Epithelial cell of prostate (primary cell): ENCODE measurements around the gene LTBP1.
A peak's percentile ranks its signal among the peaks of the same experiment; 100 is the strongest.

Experiments used
- DNase-seq: peaks from one replicate; pipeline ENCODE4 v3.0.0-alpha.2; 2011; ENCODE audit warnings: low read depth, low spot score
- H3K27ac ChIP-seq: fragments of 450-650 bp; 2 replicates; pipeline ENCODE4 v1.5.1; 2017; ENCODE audit warnings: mild to moderate bottlenecking

LTBP1 gene

DNA sequence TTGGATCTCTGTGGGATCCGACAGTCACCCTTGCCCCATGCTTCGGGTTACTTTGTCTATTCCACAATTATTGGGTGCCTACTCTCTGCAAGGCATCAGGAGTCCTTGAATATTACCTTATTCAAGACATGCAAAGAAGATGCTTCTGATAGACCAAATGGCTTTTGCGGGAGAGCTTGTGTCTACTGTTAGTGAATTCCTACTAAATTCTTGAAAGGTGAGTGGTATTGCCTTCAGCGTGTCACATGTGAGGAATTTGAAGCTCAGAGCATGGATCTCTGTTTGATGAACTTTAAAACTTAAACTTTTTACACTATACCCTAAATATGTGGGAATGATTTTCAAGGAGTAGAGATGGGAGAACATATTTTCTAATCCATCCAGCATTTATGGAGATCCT, 184.4 kb downstream of the LTBP1 start:
- no peak for DNase-seq
- no peak overlapping the region for H3K27ac ChIP-seq

DNA sequence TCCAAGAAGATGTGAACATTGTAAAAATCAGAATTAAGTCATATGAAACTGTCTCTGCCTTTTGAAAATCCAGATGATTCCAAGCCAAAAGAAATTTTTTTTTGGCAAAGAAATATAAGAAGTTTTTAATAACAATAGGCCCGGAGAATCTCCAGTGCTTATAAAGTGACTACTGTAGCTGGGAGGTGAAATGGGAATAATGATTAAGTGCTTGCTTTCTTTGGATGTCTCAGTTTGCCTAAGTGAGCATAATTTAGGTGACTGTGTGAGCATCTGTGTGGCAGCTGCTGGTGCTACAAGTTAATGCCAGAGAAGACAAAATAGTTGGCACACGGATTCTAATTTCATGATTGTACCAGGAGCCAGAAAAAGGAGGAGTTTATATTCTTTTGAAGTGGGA, 185.0 kb downstream of the LTBP1 start:
- no peak overlapping the region for H3K27ac ChIP-seq

DNA sequence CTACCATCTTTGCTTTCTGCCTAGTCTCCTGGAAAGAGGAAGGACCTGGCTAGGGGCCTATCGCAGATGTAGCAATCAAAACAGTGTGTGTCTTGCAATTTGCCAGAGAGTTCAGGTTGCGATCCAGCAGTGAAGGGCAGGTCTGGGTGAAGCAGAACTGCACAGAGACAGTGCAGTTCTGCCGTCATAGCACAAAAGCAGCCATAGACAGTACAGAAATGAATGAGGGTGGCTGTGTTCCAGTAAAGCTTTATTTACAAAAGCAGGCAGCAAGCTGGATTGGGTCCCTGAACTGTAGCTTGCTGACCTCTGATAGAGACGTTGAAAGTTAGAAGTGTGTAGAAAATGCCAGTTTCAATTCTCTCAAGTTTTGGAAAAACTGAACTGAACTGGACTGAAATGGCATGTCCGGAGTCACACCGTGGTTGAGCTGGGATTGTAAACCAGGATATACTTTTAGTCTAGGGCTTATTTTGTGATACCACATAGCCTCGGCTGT, 186.8 kb downstream of the LTBP1 start:
- DNase-seq: no peak
- peak overlapping the region; percentile 34 for H3K27ac ChIP-seq

More for the DNA sequence above, 185.0 kb downstream of the LTBP1 start:
- DNase-seq: no peak

DNA sequence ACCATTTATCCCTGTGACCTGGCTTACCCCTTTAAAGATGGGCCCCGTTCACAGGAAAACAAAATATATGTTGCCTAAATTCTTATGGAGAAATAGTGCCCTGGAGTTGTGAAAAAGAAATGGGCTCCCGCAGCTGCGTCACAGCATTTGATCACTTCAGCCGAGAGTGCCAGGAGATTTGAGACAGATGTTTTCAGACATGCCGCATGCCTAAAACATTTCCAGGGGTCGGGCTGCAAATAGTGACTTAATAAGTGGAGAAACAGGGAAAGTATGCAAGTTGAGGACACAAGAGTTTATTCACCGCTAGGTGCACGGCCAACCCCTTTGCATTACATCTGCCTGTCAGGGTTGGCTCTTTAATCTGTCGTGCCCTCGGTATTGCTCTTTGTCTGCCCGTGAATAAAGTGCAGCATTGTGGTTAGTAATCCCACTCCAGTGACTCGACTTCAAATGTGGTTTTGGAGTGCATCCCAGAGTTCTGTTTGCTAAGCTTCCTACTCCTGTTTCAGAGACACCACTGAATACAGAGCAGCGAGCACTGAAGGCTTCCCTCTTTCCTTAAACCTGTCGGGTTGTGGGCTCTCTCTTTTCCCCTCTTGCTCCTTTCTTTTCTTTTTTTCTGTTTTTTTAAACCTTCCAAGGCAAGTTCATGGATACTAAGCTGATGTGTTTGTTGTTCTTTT, 187.5 kb downstream of the LTBP1 start:
- peak overlapping the region; percentile 34 for H3K27ac ChIP-seq
- peak; percentile 77 for DNase-seq

DNA sequence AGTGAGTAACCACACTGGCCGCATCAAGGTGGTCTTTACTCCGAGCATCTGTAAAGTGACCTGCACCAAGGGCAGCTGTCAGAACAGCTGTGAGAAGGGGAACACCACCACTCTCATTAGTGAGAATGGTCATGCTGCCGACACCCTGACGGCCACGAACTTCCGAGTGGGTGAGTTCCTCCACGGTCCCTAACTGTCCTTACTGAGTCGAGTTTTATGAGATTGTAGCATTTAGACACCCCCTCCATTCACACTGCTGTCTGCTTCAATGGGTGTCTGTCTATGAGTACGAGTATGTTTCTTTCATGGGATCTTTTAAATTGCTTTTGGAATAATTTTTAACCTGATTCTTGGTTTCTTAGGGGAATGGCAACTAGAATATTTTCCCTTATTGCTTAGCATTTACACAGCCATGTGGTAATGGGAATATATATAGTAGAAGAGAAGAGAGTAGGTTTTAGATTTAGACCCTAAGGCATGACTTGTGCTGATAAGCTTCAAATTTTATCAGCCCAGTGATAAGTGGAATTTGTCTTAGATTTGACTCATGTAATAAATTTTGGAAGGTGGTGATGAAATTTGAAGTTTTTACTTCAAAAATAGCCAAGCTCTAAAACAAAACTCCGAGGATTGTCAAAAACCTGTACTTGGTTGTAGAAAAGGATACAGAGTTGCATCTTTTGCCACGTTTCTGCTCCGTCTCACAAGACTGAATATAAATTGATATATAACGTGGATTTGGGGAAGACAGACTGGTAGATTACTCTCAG, 188.2 kb downstream of the LTBP1 start:
- H3K27ac ChIP-seq: peak overlapping the region; percentile 34
- DNase-seq: no peak

DNA sequence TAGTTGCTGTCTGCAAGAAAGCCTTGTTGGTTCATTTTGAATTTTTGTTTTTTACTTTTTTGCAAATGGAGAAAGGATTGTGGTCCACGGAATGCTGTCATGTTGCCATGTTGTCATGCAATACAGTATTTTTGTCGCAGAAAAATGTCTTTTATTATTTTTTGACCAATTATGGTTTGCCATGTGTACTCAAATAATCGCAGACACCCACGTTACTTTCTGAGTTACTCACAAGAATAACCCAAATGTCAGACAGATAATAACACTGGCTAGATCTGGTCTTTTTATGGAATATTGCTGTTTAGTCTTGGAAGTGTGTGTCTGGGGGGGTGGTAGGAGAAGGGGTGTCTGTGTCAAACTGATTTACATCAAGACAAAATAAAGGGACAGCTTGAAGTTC, 188.9 kb downstream of the LTBP1 start:
- H3K27ac ChIP-seq: no peak overlapping the region
- DNase-seq: no peak

DNA sequence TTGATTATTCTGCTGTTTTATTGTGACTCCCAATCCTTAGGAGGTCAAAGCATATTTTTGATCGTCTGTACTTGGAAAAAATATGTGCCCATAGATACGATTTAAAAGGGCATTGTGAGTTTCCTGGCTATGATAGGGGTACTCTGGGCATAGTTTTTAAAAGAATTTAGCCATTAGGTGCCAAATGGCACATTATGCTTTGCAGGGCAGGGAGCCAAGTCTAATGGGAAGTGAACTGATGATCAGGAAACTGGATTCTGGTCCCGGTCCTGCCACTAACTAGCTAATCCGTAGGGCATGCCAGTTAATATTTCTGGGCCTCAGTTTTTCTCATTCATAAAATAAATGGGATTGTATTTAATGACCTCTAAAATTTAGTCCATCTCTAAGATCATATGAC, 189.3 kb downstream of the LTBP1 start:
- no peak for DNase-seq
- H3K27ac ChIP-seq: no peak overlapping the region

DNA sequence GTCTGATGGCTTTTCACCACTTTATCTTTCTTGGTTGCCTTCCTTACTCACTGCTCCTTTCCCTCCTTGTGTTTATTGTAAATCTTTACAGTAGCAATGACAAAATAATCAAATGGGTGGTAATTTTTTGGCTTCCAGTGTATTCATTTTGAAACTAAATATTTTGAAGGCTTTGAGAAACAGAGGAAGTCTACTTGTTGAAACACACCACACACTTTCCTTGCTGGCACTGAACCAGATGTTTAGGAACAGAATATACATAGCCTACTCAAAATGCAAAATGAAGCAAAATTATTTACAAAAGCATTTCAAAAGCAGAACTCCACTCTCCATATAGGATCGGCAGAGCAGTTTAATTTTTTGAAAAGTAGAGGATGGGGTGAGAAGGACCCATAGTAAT, 189.8 kb downstream of the LTBP1 start:
- no peak for DNase-seq
- no peak overlapping the region for H3K27ac ChIP-seq

DNA sequence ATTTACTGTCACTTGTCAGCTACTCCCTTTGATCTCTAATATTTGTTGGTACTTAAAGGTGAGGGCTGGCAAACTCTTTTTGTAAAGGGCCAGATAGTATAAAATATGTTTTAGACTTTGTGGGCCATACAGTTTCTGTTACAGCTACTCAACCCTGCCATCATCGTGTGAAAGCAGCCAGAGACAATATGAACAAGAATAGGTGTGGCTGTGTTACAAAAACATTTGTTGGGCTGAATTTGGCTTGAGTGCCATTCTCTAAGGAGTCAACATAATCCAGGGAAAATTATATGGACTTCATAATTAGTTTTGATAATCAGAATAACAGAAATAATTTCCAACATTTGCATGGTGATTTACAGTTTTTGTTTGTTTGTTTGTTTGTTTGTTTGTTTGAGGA, 190.6 kb downstream of the LTBP1 start:
- no peak for DNase-seq
- no peak overlapping the region for H3K27ac ChIP-seq

DNA sequence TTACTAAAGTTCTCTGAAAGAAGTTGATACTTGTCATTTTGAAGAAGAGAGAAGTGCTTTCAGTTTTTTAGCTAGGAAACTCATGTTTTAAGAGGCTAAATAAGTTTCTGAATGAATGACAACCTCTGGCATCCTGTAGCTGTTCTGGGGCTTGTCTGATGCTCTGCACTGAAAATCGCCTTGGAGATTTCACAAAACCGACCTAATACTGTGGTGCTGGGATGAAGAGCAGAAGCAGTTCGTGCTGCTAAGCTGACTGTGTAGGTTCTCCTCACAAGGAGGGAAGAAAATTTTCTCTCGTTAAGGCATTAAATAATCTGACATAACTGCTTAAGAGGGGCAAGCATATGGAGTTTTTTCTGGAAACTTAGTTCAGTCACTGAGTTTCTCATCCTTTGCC, 193.2 kb downstream of the LTBP1 start:
- DNase-seq: no peak
- H3K27ac ChIP-seq: no peak overlapping the region

DNA sequence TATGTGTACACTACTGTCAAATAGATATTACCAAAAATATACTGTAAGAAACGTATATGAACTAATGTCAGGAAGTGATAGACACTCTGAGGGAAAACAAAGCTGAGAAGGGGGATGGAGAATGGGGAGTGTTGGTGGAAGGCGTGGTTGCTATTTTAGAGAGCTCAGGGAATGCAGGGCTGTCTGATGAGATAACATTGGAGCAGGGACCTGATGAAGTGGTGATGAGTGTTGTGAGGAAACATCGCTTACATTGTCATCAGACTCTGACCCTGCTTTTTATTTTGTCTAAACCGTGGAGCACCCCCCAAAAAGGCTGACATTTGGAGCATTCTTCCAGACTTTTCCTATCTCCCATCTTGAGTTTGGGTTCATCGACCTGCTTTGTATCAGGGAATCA, 194.7 kb downstream of the LTBP1 start:
- no peak overlapping the region for H3K27ac ChIP-seq
- DNase-seq: no peak

DNA sequence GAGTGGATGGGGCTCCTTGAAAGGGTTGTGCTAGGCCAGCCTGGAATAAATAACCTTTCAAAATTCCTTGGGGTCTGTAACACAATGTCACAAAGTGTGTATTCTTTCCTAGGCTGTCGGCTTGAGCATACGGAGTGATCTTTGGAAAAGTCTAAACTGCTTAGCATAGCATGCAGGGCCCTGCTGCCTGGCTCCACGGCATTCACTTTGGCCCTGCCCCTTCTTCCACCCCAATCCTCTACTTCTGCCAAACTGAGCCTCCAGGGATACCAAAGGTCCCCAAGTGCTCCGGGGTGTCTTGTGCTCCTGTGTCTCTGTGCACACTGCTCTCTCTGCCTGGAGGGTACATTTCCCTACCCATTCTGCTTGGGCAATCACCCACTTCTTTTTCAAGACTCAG, 196.1 kb downstream of the LTBP1 start:
- H3K27ac ChIP-seq: no peak overlapping the region
- no peak for DNase-seq

DNA sequence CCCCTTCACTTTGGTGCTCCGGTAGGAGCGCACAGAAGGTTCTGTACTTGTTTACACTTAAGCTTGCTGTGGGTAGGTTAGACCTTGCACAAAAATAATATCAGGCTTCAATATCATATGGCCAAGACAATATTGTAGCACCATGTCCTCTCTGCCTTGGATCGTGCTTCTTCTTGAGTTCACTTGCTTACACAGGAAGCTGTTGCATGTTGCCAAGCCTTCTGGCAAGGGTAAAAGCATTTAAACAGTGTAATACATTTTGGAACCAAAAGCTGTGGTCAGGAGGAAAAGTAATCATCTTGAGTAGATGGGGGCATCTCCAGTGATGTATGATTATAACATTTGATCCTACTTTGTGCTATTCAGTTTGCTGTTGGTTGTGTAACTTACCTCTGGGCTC, 197.5 kb downstream of the LTBP1 start:
- no peak for DNase-seq
- H3K27ac ChIP-seq: no peak overlapping the region

DNA sequence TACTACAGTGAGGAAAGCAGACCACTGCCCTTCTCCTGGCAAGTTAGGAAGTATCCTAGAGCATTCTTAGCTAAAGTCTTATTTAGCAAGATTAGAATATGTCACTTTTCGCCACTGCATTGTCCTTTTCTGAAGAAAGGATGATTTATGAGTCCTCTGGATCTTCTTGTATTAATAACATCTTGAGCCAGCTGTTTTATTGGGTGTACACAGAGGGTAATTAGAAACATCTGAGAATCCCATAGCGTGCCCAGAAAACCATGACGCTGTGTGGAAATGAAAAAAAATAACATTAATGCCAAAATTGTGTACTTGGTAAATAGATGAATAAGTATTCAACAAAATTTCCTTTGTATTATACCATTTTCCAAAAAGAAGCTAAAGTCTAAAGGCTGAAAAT, 198.7 kb downstream of the LTBP1 start:
- no peak overlapping the region for H3K27ac ChIP-seq
- DNase-seq: no peak

DNA sequence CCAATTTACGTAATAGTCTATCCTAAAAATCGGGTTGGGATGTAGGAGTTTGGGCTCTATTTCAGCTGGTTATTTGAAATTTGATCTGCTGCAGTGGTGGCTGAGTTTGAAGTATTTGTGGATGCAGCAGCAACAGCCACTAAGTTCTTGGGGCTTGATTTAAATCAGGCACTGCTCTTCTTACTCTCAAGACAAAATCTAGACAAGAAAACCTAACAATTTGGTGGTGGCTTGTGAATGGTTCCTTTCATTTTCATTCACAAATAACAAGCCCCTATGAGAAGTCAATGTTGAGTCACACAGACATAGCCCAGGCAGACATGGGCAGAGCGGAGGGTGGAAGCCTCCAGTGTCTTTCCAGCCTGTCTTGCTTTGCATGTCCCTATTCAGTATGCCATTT, 199.3 kb downstream of the LTBP1 start:
- no peak for DNase-seq
- H3K27ac ChIP-seq: no peak overlapping the region

DNA sequence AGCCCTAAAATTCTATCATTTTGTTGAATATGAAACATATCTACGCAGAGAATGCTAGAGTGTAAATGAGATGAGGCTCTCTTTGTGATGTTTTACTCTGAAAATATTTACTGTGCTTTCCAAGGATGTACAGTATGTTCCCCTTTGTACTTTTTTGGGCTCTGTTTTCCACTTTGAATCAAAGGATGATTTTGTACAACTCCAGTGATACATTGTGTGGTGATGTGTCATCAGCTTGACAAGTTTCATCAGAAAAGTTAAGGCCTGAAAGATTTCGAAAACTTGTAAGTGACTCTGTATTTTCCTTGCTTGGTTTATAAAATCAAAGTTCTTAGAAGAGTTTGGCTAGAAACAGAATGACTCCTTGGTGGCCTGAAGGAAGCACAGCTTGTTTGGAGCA, 206.3 kb downstream of the LTBP1 start:
- peak overlapping the region; percentile 95 for H3K27ac ChIP-seq
- DNase-seq: peak; percentile 34

DNA sequence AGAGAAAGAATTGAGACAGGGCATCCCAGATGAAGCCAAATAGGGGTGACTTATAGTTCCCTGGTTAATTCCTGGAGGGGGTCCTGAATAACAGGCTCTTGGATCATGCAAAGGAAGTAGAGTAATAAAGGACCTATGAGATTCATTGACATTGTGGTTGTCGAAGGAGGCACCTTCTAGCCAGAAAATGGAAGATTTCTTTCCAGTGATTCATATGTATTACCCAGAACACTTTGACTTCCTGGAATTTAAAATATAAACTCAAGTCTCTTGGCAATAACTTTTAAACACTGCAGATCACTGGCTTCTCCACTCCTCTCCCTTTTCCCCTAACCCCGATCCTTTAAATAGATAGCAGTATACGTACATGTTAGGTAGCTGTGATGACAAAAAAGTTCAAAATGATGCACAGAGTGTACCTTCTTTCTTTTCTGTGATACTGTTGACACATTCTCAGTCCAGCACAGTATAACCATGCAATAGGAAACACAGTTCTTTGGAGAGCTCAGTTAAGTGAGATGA, 211.8 kb downstream of the LTBP1 start:
- H3K27ac ChIP-seq: peak overlapping the region; percentile 86
- DNase-seq: no peak

DNA sequence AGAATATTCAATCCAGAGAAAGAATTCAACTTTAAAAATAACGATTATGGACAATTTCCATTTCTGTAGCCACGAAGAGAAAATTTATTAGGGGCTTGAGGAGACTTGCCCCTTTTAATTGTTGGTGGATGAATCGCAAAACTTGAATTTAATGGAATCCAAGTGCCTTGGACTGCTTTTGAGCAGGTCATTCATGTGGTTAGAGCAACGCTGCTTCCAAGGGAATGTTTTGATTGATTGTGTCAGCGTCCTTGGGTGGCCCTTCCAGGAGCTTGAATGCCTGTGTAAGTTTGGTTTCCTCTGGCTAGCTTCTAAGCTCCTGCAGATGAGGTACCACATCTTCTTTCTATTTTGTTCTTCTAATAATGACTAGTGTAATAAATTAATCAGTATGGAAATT, 213.4 kb downstream of the LTBP1 start:
- no peak for DNase-seq
- H3K27ac ChIP-seq: no peak overlapping the region

DNA sequence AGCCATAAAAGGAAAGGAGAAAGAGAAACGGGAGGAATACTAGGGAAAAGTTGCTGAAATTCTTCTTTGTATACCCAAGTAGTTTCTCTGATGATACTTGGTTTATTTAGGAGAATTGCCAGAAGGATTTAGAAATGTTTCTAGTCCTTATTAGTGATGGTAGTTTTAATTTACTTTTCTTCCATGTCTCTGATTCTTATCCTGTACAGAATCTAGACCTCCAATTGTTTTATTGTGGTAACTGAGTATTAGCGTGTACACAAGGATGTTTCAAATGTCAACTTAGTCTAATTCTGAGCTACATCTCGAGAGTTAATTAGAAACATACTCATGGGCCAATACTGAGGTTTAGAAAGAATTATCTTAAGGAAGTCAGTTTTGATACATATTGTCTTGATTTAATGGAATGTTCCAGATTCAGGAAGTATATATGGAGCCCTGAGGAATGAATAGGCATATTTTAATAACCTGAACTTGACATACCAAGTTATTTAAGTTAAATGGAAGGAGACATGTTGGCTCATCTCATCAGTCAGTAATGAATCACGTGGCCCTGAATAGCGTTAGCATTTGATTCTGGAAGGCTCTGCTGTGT, 219.6 kb downstream of the LTBP1 start:
- peak overlapping the region; percentile 14 for H3K27ac ChIP-seq
- DNase-seq: no peak

DNA sequence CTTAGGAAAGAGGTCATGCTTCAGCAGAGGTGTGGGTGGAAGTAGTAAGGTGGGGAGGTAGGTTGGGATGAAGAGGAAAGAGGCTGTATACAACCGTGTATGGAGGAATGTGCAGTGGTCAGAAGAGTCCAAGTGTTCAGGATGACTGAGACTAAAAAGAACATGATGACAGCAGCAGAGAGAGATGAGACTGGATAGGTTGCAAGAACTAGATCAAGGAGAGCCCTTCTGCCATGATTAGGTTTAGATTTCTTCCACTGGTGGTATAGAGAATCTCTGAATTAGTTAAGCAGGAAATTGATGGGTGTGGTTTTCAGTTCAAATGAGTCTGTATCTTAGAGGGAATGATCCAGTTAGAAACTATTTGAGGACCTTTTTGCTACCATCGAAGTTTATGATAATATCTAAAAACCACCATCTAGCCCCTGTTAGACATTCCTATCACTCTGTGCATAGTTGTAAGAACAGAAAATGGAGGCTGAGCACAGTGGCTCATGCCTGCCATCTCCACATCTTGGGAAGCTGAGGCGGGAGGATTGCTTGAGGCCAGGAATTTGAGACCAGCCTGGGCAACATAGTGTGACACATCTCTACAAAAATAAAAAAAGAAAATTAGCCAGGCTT, 221.0 kb downstream of the LTBP1 start:
- H3K27ac ChIP-seq: no peak overlapping the region
- DNase-seq: no peak

DNA sequence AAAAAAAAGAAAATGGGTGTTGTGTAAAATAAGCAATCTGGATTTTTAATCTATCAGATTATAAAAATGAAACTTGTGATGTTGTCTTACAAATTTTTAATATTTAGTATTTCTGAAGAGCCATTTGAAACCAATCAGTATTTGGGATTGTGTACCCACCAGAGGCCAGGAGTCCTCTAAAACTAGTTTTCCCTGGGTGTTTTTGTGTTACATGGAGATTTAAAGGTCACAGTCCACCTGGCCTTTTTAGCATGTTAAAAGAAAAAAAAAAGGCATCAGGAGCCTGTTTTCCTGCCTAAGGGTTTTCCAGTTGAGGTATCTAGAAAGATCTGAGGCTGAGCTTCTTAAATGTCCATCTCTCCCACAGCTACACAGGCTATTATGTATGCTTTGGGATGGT, 221.7 kb downstream of the LTBP1 start:
- no peak overlapping the region for H3K27ac ChIP-seq
- DNase-seq: no peak
